Endodermal cell (in vitro differentiated cells): ENCODE results near the gene RTRAF. TPM values are rescaled to one million over a fixed set of nuclear protein-coding genes. Genes with fewer than 3 reads are reported as not detected.

Experiments
- DNase-seq: peaks from one replicate; pipeline ENCODE4 v3.0.0-alpha.2; 2017
- H3K27ac ChIP-seq: 2 replicates; pipeline ENCODE4 v1.5.1; 2013; ENCODE audit warnings: mild to moderate bottlenecking, low read depth, low read length, moderate library complexity
- H3K27me3 ChIP-seq: 2 replicates; pipeline ENCODE4 v1.6.1; 2013; ENCODE audit warnings: mild to moderate bottlenecking, low read length, moderate library complexity; ENCODE audit not compliant: insufficient read depth, control insufficient read depth, poor library complexity, severe bottlenecking
- H3K36me3 ChIP-seq: 2 replicates; pipeline ENCODE4 v1.7.0; 2013; ENCODE audit warnings: mild to moderate bottlenecking, low read length, moderate library complexity; ENCODE audit not compliant: control insufficient read depth, insufficient read depth
- H3K4me1 ChIP-seq: one replicate; pipeline ENCODE4 v1.7.0; 2013; ENCODE audit warnings: low read length; ENCODE audit not compliant: control insufficient read depth, insufficient read depth
- H3K4me3 ChIP-seq: 2 replicates; pipeline ENCODE4 v1.5.1; 2013; ENCODE audit warnings: mild to moderate bottlenecking, low read length, moderate library complexity
- H3K9ac ChIP-seq: 2 replicates; pipeline ENCODE4 v1.6.1; 2013; ENCODE audit warnings: mild to moderate bottlenecking, low read length, moderate library complexity; ENCODE audit not compliant: poor library complexity, severe bottlenecking; ENCODE audit errors: extremely low read depth
- H3K9me3 ChIP-seq: 2 replicates; pipeline ENCODE4 v1.6.1; 2013; ENCODE audit warnings: mild to moderate bottlenecking, low read length, moderate library complexity; ENCODE audit not compliant: control insufficient read depth
- H3K27ac Mint-ChIP-seq: 2 replicates; pipeline ENCODE4 v1.8.0; 2020; ENCODE audit warnings: mixed read lengths
- H3K27me3 Mint-ChIP-seq: 2 replicates; pipeline ENCODE4 v1.8.0; 2021; ENCODE audit warnings: mild to moderate bottlenecking, mixed read lengths; ENCODE audit not compliant: insufficient read depth
- H3K36me3 Mint-ChIP-seq: 2 replicates; pipeline ENCODE4 v1.8.0; 2020; ENCODE audit warnings: low read depth, mixed read lengths
- H3K4me1 Mint-ChIP-seq: 2 replicates; pipeline ENCODE4 v1.8.0; 2020; ENCODE audit warnings: mixed read lengths
- H3K4me3 Mint-ChIP-seq: 2 replicates; pipeline ENCODE4 v1.8.0; 2020; ENCODE audit warnings: mild to moderate bottlenecking, moderate library complexity, mixed read lengths
- H3K9me3 Mint-ChIP-seq: 2 replicates; pipeline ENCODE4 v1.8.0; 2020; ENCODE audit warnings: mild to moderate bottlenecking, mixed read lengths
- CTCF ChIP-seq: fragments of 200-600 bp; sonication (generic); conservative IDR thresholded peaks from 2 replicates; pipeline ENCODE4 v1.5.0; 2021; ENCODE audit warnings: antibody characterized with exemption, mild to moderate bottlenecking
- WGBS, 2 experiments: methylation state at CpG; one replicate each; pipeline versions ENCODE4 v1.1.5 to v1.1.7; 2013; ENCODE audit warnings: missing lambda C conversion rate in 2 of 2, mixed read lengths in 1 of 2; ENCODE audit not compliant: insufficient coverage in 1 of 2, insufficient read length in 1 of 2; 5-methylcytosine and 5-hydroxymethylcytosine counted together
- total RNA-seq, 2 donors: library from RNA; stranded (reverse); fragmentation: NEBNext Ultra II Directional in 1 of 2; extraction: Animal tissue kit (Norgen Biotek cat#: 25700) in 1 of 2; gene quantifications; 2 replicates in 1 of 2; 3 replicates in 1 of 2; pipeline ENCODE4 v1.2.1, GENCODE V29; 2021

Gene RTRAF
- total RNA-seq, 2 donors from 2014 or later = 284 to 307 TPM

GRCh38 chr14:52040598-52040997 is 51.3 kb downstream of the RTRAF start:
- Histone ChIP-seq H3K27me3 (no peaks in the 10 kb centered on the region), H3K9ac (no peak overlapping the region), H3K4me1 (no peaks in the 10 kb centered on the region), H3K27ac (no peak overlapping the region), H3K36me3 (no peaks in the 10 kb centered on the region), H3K4me3 (no peak overlapping the region), H3K9me3 (no peaks in the 10 kb centered on the region)
- Mint-ChIP-seq H3K4me3 (no peak overlapping the region), H3K36me3 (no peaks in the 10 kb centered on the region), H3K4me1 (peaks cover 3% of the 10 kb centered on the region), H3K27ac (no peak overlapping the region), H3K9me3 (no peaks in the 10 kb centered on the region), H3K27me3 (no peaks in the 10 kb centered on the region)
- no peak for DNase-seq
- no peak for TF ChIP-seq CTCF
- 88 to 96% methylated on average over 4 to 7 of the region's 7 CpGs for WGBS, 2 experiments

GRCh38 chr14:52042371-52043289 is 53.3 kb downstream of the RTRAF start:
- no peak overlapping the region for H3K4me3 ChIP-seq
- Mint-ChIP-seq H3K9me3 (no peaks in the 10 kb centered on the region), H3K4me1 (peaks cover 3% of the 10 kb centered on the region), H3K36me3 (no peaks in the 10 kb centered on the region), H3K27ac (no peak overlapping the region), H3K27me3 (no peaks in the 10 kb centered on the region), H3K4me3 (no peak overlapping the region)
- H3K27ac ChIP-seq = no peak overlapping the region
- no peak for DNase-seq
- no peak for TF ChIP-seq CTCF
- WGBS, 2 experiments = 76 to 81% methylated on average over 7 to 8 of the region's 8 CpGs
- H3K27me3 ChIP-seq = no peaks in the 10 kb centered on the region
- H3K9me3 ChIP-seq = no peaks in the 10 kb centered on the region
- H3K4me1 ChIP-seq = no peaks in the 10 kb centered on the region
- no peak overlapping the region for H3K9ac ChIP-seq
- no peaks in the 10 kb centered on the region for H3K36me3 ChIP-seq

DNA sequence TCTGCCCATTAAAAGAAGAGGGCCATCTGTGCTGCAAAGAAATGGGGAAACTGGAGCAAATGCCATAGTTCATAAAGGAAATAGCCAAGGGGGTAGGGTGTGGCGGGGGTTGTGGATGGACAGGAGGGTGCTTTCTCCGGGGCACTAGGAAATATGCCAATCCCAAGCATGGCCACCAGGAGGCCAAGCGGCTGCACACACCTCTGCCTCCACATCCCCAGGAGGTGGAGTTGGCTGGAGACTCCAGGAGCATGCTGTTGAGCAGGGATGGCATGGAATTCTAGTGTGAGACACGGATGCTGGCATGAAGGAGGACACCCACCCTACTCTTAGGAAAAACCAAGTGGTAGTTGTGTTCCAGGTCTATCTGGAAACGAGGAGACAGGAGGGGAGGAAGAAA is 54.3 kb downstream of the RTRAF start:
- DNase-seq = peak; percentile 85
- peak; percentile 86 for TF ChIP-seq CTCF
- Mint-ChIP-seq H3K36me3 (no peaks in the 10 kb centered on the region), H3K27me3 (no peaks in the 10 kb centered on the region), H3K4me3 (no peak overlapping the region), H3K4me1 (peaks cover 6% of the 10 kb centered on the region), H3K27ac (no peak overlapping the region), H3K9me3 (no peaks in the 10 kb centered on the region)
- WGBS, 2 experiments = 51% methylated on average over 5 of the region's 5 CpGs; no CpG with 5 or more reads in 1 of the 2 experiments
- Histone ChIP-seq H3K4me1 (peaks cover under 1% of the 10 kb centered on the region), H3K9me3 (no peaks in the 10 kb centered on the region), H3K36me3 (no peaks in the 10 kb centered on the region), H3K27ac (no peak overlapping the region), H3K4me3 (no peak overlapping the region), H3K9ac (no peak overlapping the region), H3K27me3 (no peaks in the 10 kb centered on the region)
